Activated naive CD8-positive, alpha-beta T cell (primary cell): ENCODE results near the gene KRTAP10-8.
A peak's percentile ranks its signal among the peaks of the same experiment; 100 is the strongest.
"Not testable (repeated sequence)": the region's sequence is repeated elsewhere in the genome, so short reads cannot be mapped to it uniquely, and the experiment has no call there.

Experiments used
- H3K27ac Mint-ChIP-seq: one replicate; pipeline ENCODE4 v1.8.0; 2021; ENCODE audit warnings: mixed read lengths
- H3K27me3 Mint-ChIP-seq: one replicate; pipeline ENCODE4 v1.8.0; 2021; ENCODE audit warnings: mixed read lengths
- H3K36me3 Mint-ChIP-seq: one replicate; pipeline ENCODE4 v1.8.0; 2021; ENCODE audit warnings: mixed read lengths
- H3K4me1 Mint-ChIP-seq: one replicate; pipeline ENCODE4 v1.8.0; 2021; ENCODE audit warnings: low read depth, mixed read lengths
- H3K4me3 Mint-ChIP-seq: one replicate; pipeline ENCODE4 v1.8.0; 2021; ENCODE audit warnings: mild to moderate bottlenecking, mixed read lengths
- H3K9me3 Mint-ChIP-seq: one replicate; pipeline ENCODE4 v1.8.0; 2021; ENCODE audit warnings: low read depth, mixed read lengths

The KRTAP10-8 gene

DNA sequence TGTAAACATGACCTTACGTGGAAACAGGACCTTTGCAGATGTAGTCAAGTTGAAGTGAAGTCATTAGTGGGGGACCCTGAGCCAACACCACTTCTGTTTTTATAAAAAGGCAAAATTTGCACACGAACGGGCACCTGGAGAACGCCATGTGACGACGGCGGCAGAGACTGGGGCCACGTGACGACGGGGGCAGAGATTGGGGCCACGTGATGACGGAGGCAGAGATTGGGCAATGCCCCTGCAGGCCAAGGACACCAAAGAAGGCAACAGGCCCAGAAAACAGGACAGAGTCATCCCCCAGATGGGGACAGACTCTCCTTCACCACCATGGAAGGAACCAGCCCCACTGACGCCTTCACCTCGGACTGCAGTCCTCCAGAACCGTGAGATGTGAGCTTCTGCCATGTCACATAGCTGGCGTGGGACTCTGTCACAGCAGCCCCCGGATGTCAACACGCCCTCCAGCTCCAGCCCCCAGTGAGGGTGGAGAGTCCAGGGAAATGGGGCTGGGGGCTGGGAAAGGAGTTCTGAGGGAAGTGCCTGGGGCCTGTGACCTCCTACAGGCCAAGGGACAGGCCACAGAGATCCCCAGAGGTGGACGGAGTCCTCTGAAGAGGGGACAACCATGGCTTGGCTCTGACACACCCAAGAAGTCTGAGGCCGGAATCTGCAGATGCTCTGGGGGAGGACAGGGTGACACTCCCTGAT is 38.5 kb downstream of the KRTAP10-8 start:
- H3K4me1 Mint-ChIP-seq, result peaks cover 33% of the 10 kb centered on the region

GRCh38 chr21:44650973-44651675 is 39.2 kb downstream of the KRTAP10-8 start:
- H3K4me3 Mint-ChIP-seq, result no peak overlapping the region
- H3K27me3 Mint-ChIP-seq, result no peaks in the 10 kb centered on the region
- H3K9me3 Mint-ChIP-seq, result peaks cover under 1% of the 10 kb centered on the region
- H3K36me3 Mint-ChIP-seq, result peaks cover under 1% of the 10 kb centered on the region
- peaks cover 40% of the 10 kb centered on the region for H3K4me1 Mint-ChIP-seq
- no peak overlapping the region for H3K27ac Mint-ChIP-seq

More for the DNA sequence above, 38.5 kb downstream of the KRTAP10-8 start:
- Mint-ChIP-seq H3K4me3 (no peak overlapping the region), H3K36me3 (no peaks in the 10 kb centered on the region), H3K9me3 (no peaks in the 10 kb centered on the region), H3K27ac (no peak overlapping the region), H3K27me3 (no peaks in the 10 kb centered on the region)

- Mint-ChIP-seq H3K4me3 (no peak overlapping the region), H3K27ac (peak overlapping the region; percentile 69), H3K9me3 (peaks cover 6% of the 10 kb centered on the region), H3K36me3 (peaks cover 9% of the 10 kb centered on the region), H3K27me3 (no peaks in the 10 kb centered on the region), H3K4me1 (peaks cover 52% of the 10 kb centered on the region)
These were observed 41.2 kb downstream of the KRTAP10-8 start for GRCh38 chr21:44653123-44653522.

GRCh38 chr21:44653656-44654575 is 42.0 kb downstream of the KRTAP10-8 start:
- H3K27ac Mint-ChIP-seq, result peak overlapping the region; percentile 69
- no peaks in the 10 kb centered on the region for H3K27me3 Mint-ChIP-seq
- H3K36me3 Mint-ChIP-seq, result peaks cover 9% of the 10 kb centered on the region
- H3K4me1 Mint-ChIP-seq, result peaks cover 60% of the 10 kb centered on the region
- peaks cover 6% of the 10 kb centered on the region for H3K9me3 Mint-ChIP-seq
- H3K4me3 Mint-ChIP-seq, result peak overlapping the region; percentile 22

DNA sequence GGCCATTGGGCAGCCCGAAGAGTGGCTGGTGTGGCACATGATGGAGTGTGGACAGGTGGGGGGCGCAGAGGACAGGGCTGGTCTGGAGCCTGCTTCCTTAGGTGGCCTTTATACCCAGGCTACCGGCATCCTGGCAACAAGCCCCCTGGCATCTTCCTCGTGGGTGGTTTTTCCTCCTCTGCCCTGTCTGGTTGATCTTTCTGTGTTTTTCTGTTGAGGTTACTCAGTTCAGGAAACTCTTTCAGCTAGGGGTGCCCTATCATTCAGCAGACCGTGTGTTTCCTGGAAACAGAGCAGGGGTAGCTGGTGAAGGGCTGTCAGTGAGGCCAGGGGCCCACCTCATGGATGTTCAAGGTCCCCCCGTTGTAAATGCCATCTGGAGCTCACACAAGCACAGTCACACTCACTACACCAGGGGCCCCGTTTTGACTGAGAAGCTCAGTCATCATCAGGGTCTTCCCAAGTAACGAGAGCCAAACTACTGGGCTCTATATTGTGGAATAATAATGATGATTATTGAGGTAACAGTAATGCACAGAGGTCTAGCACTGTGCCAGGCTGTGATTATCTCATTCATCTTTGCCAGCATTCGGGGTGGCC is 42.8 kb downstream of the KRTAP10-8 start, which contains the start of gene KRTAP12-4:
TSS of gene KRTAP12-4 (minus strand) at position 84 of the 600 bp plus-strand sequence. CDS start at position 39, 45 bp downstream.
- H3K27me3 Mint-ChIP-seq, result no peaks in the 10 kb centered on the region
- peak within 1 kb of the TSS; percentile 57 for H3K4me3 Mint-ChIP-seq
- peaks cover 68% of the 10 kb centered on the region for H3K4me1 Mint-ChIP-seq
- H3K27ac Mint-ChIP-seq, result peak within 1 kb of the TSS; percentile 69
- peaks cover 6% of the 10 kb centered on the region for H3K9me3 Mint-ChIP-seq
- H3K36me3 Mint-ChIP-seq, result peaks cover 9% of the 10 kb centered on the region

DNA sequence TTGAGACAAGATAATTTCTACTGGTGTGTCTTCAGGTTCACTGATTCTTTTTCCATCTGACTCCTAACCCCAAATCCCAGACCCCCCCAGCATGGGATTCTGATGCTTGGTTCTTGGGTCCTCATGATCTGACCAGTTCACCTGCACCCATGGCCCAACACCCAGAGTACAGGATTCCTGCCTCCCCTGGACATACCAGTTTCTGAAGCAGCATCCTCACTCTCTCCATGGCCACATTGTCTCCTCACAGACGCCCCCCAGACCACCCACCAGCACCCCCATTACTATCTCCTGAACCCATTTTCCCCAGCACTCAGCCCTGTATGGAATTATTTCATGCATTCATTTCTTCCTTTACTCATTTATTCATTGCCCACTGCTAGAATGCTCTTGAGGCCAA is 45.0 kb downstream of the KRTAP10-8 start:
- Mint-ChIP-seq H3K27ac (peak overlapping the region; percentile 88), H3K36me3 (peaks cover 9% of the 10 kb centered on the region), H3K27me3 (no peaks in the 10 kb centered on the region), H3K4me3 (peak overlapping the region; percentile 68), H3K9me3 (peaks cover 6% of the 10 kb centered on the region), H3K4me1 (peaks cover 73% of the 10 kb centered on the region)

DNA sequence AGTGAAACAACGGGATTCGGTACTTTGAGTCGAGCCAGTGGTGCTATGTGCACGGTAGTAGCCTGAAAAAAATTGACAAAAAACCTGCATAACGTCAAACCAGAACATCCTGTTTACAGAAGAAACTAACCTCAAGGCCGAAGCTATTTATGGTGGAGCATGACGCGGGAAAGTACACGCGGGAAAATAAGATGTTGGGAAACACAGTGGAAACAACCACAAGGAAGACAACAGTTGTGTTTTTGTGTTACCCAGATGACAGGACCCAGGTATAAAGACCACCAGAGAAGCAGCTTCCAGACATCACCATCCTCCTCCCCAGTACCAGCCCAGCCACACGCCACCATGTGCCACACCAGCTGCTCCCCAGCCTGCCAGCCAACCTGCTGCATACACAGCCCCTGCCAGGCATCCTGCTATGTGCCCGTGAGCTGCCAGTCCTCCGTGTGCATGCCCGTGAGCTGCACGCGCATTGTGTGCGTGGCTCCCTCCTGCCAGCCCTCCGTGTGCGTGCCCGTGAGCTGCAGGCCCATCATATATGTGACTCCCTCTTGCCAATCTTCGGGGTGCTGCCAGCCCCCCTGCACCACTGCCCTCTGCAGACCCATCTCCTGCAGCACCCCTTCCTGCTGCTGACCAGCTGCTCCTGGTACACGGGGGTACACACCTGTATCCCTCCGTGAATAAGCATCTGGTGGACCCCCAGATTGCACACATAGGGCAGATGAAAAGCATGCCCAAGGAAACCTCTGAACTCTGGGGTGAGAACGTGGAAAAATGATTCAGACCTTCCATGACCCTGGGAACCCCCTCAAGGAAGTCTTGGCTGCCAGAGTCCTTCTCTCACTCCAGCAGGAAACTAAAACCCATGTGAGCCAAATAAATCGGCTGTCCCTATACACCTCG is 46.0 kb downstream of the KRTAP10-8 start, which contains the start of gene KRTAP12-3:
TSS of gene KRTAP12-3 (plus strand) at position 298 of the 906 bp plus-strand sequence. CDS start at position 346, 48 bp downstream.
- Mint-ChIP-seq H3K4me1 (peaks cover 73% of the 10 kb centered on the region), H3K27ac (peak within 1 kb of the TSS; percentile 88), H3K9me3 (peaks cover 6% of the 10 kb centered on the region), H3K4me3 (peak within 1 kb of the TSS; percentile 68), H3K27me3 (no peaks in the 10 kb centered on the region), H3K36me3 (peaks cover 9% of the 10 kb centered on the region)

- Mint-ChIP-seq H3K9me3 (peaks cover 6% of the 10 kb centered on the region), H3K36me3 (peaks cover 9% of the 10 kb centered on the region), H3K4me3 (peak overlapping the region; percentile 68)
These were observed 46.6 kb downstream of the KRTAP10-8 start for GRCh38 chr21:44658541-44658910.

GRCh38 chr21:44658913-44659595 is 47.2 kb downstream of the KRTAP10-8 start:
- Mint-ChIP-seq H3K9me3 (peaks cover 6% of the 10 kb centered on the region), H3K36me3 (peaks cover 9% of the 10 kb centered on the region), H3K4me1 (peaks cover 62% of the 10 kb centered on the region), H3K27ac (peak overlapping the region; percentile 88), H3K27me3 (no peaks in the 10 kb centered on the region), H3K4me3 (peak overlapping the region; percentile 68)

More at GRCh38 chr21:44658541-44658910, 46.6 kb downstream of the KRTAP10-8 start:
- Mint-ChIP-seq H3K27ac (peak overlapping the region; percentile 88), H3K4me1 (peaks cover 68% of the 10 kb centered on the region), H3K27me3 (no peaks in the 10 kb centered on the region)

GRCh38 chr21:44661567-44661966 is 49.7 kb downstream of the KRTAP10-8 start:
- not testable (repeated sequence) for H3K27ac Mint-ChIP-seq, H3K9me3 Mint-ChIP-seq, H3K27me3 Mint-ChIP-seq, H3K4me3 Mint-ChIP-seq, H3K36me3 Mint-ChIP-seq
- H3K4me1 Mint-ChIP-seq, result peaks cover 38% of the 10 kb centered on the region
